A549 (cell line): ENCODE data around the gene CMTM7.

Experiments
- CHD2 ChIP-seq: fragments of 150-350 bp; IDR thresholded peaks from 2 replicates; pipeline ENCODE4 v1.6.1; 2014; ENCODE audit warnings: low read length; ENCODE audit not compliant: partially characterized antibody
- CTCF ChIP-seq: fragments of >200 bp; sonication (Bioruptor Twin); formaldehyde crosslinking; IDR thresholded peaks from 3 replicates; pipeline ENCODE4 v1.5.1; 2016
- EHMT2 ChIP-seq: fragments of 200-600 bp; sonication (generic); IDR thresholded peaks from 2 replicates; pipeline ENCODE4 v1.6.1; 2016; ENCODE audit warnings: antibody characterized with exemption, low read depth, mild to moderate bottlenecking, moderate library complexity
- EP300 ChIP-seq, 2 experiments: fragments of >200 bp; sonication (Bioruptor Twin); formaldehyde crosslinking; IDR thresholded peaks; 2 replicates in 1 of 2; 3 replicates in 1 of 2; pipeline ENCODE4 v1.6.1; 2016 to 2017
- PHF8 ChIP-seq: fragments of 200-600 bp; sonication (generic); IDR thresholded peaks from 2 replicates; pipeline ENCODE4 v1.6.1; 2016; ENCODE audit warnings: low read depth, mild to moderate bottlenecking, antibody characterized with exemption, moderate library complexity, borderline replicate concordance
- POLR2A ChIP-seq: IDR thresholded peaks from 2 replicates; pipeline ENCODE4 v1.6.1; 2012; ENCODE audit warnings: mild to moderate bottlenecking, low read length

DNA sequence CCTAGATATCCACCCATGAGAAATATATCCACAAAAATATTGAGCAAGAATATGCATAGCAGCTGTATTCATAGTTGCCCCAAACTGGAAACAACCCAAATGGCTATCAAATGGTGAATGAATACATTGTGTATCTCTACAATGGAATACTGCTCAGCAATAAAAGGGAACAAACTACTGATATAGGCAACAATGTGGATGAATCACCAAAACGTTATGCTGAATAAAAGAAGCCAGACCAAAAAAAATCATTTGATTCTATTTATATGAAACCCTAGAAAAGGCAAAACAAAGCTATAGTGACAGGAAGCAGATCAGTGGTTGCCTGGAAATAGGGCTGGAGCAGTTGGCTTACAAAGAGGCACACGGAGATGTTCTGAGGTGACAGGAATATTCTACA is 15.5 kb upstream of the CMTM7 start:
- no peak for TF ChIP-seq CTCF
- no peak for TF ChIP-seq EP300 (IDR thresholded peaks at IDR 0.05)
- no peak for TF ChIP-seq POLR2A
- TF ChIP-seq CHD2 = no peak
- no peak for TF ChIP-seq PHF8
- TF ChIP-seq EHMT2 = no peak
